Hepatocyte (in vitro differentiated cells): ENCODE results near the gene SUGCT.

ENCODE experiments used
- EZH2 ChIP-seq: fragments of 200-600 bp; sonication (generic); IDR thresholded peaks from 2 replicates; pipeline ENCODE4 v1.6.1; 2016; ENCODE audit warnings: antibody characterized with exemption, mild to moderate bottlenecking, borderline replicate concordance
- TF ChIP-seq, protein P1 (sequence below): fragments of 200-600 bp; sonication (generic); IDR thresholded peaks from 2 replicates; pipeline ENCODE4 v1.5.1; 2016; ENCODE audit warnings: antibody characterized with exemption, mild to moderate bottlenecking; ENCODE audit not compliant: poor library complexity

- TF ChIP-seq, protein P1, sequence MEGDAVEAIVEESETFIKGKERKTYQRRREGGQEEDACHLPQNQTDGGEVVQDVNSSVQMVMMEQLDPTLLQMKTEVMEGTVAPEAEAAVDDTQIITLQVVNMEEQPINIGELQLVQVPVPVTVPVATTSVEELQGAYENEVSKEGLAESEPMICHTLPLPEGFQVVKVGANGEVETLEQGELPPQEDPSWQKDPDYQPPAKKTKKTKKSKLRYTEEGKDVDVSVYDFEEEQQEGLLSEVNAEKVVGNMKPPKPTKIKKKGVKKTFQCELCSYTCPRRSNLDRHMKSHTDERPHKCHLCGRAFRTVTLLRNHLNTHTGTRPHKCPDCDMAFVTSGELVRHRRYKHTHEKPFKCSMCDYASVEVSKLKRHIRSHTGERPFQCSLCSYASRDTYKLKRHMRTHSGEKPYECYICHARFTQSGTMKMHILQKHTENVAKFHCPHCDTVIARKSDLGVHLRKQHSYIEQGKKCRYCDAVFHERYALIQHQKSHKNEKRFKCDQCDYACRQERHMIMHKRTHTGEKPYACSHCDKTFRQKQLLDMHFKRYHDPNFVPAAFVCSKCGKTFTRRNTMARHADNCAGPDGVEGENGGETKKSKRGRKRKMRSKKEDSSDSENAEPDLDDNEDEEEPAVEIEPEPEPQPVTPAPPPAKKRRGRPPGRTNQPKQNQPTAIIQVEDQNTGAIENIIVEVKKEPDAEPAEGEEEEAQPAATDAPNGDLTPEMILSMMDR, result no peak
- TF ChIP-seq EZH2, result no peak
These were observed 392.3 kb downstream of the SUGCT start for GRCh38 chr7:40526951-40527715.
